Measurements from ENCODE around the gene LAMB2.

DNA sequence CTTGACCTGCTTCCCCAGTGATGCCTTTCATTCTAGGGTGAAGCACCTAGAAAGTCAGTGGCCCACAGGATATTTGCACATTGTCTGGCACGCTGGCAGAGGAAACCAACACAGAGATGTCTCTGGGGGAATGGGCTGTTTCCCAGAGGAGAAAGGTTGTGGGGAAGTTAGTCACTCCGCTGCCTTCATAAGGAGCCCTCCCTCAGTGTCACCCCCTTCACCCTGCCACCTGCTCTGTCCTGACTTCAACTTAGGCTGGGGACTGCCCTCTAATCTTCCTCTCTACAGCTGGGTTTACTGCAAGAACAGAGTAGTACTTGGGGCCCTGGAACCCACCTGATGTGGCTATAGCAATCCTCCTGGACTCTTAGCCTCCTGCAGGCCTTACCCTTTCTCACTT is 44.2 kb upstream of the LAMB2 start:
- TF ChIP-seq, protein P1, sequence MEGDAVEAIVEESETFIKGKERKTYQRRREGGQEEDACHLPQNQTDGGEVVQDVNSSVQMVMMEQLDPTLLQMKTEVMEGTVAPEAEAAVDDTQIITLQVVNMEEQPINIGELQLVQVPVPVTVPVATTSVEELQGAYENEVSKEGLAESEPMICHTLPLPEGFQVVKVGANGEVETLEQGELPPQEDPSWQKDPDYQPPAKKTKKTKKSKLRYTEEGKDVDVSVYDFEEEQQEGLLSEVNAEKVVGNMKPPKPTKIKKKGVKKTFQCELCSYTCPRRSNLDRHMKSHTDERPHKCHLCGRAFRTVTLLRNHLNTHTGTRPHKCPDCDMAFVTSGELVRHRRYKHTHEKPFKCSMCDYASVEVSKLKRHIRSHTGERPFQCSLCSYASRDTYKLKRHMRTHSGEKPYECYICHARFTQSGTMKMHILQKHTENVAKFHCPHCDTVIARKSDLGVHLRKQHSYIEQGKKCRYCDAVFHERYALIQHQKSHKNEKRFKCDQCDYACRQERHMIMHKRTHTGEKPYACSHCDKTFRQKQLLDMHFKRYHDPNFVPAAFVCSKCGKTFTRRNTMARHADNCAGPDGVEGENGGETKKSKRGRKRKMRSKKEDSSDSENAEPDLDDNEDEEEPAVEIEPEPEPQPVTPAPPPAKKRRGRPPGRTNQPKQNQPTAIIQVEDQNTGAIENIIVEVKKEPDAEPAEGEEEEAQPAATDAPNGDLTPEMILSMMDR (IDR thresholded peaks at IDR 0.05): no peak
- no peak for TF ChIP-seq POLR2A (IDR thresholded peaks at IDR 0.05)

All from thyroid gland (tissue), 4 donors.